Femur (tissue), 1 donor: ENCODE data around the gene AK4.
"Not testable (repeated sequence)": the region's sequence is repeated elsewhere in the genome, so short reads cannot be mapped to it uniquely, and the experiment has no call there.

Source experiments
- DNase-seq: peaks from one replicate; pipeline ENCODE4 v3.0.0-alpha.2; 2017

Gene AK4

GRCh38 chr1:65150583-65151263 lies 2.7 kb downstream of the AK4 start:
- DNase-seq = no peak

GRCh38 chr1:65151641-65152040 lies 3.6 kb downstream of the AK4 start:
- no peak for DNase-seq

GRCh38 chr1:65153635-65154034 lies 5.6 kb downstream of the AK4 start:
- DNase-seq = no peak

- DNase-seq = no peak
These were observed 9.0 kb downstream of the AK4 start for GRCh38 chr1:65156910-65157545.

DNA sequence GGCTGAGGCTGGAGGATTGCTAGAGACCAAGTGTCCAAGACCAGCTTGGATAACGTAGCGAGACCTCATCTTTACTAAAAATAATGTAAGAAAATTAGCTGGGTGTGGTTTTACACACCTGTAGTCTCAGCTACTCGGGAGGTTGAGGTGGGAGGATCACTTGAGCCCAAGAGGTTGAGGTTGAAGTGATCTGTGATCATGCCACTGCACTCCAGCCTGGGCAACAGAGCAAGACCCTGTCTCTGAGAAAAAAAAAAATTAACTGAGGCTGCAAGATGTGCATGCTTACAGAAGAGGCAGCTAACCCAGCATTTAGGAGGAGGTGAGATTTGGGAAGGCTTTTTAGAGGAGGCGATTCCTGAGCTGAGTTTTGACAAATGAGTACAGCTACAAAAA lies 9.5 kb downstream of the AK4 start:
- no peak for DNase-seq

GRCh38 chr1:65159291-65159688 lies 11.3 kb downstream of the AK4 start:
- not testable (repeated sequence) for DNase-seq

- DNase-seq = no peak
These were observed 12.0 kb downstream of the AK4 start for GRCh38 chr1:65159801-65160523.

DNA sequence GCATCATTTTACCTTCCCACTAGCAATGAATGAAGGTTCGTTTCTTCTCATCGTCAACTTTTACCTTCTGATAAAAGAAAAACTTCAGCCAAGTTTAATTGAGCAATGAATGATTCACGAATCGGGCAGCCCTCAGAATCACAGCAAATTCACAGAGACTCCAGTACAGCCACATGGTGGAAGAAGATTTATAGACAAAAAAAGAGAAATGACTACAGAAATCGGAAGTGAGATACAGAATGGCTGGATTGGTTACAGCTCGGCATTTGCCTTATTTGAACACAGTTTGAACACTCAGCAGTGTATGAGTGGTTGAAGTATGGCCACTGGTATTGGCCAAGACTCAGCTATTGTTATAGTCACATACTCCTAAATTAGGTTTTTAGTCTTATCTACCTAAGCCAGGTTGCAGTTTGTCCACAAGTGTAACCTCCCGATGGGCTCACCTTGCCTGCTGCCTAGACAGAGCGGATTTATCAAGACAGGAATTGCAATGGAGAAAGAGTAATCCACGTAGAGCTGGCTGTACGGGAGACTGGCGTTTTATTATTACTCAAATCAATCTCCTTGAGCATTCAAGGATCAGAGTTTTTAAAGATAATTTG lies 15.3 kb downstream of the AK4 start:
- no peak for DNase-seq

GRCh38 chr1:65164101-65164500 lies 16.1 kb downstream of the AK4 start:
- DNase-seq = not testable (repeated sequence)

DNA sequence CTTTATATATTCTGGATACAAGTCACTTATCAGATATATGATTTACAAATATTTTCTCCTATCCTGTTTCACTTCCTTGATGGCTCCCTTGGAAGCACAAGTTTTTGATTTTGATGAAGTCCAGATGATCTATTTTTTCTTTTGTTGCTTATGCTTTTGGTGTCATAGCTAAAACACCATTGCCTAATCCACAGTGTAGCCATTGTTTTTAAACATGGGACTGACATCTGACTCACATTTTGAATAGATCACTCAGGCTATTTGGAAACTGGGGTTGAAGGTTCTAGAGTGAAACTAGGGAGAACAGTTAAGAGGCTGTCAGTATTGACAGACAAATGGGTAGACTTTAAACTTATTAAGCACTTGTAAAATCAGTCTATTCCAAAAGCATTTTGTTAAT lies 16.6 kb downstream of the AK4 start:
- no peak for DNase-seq

DNA sequence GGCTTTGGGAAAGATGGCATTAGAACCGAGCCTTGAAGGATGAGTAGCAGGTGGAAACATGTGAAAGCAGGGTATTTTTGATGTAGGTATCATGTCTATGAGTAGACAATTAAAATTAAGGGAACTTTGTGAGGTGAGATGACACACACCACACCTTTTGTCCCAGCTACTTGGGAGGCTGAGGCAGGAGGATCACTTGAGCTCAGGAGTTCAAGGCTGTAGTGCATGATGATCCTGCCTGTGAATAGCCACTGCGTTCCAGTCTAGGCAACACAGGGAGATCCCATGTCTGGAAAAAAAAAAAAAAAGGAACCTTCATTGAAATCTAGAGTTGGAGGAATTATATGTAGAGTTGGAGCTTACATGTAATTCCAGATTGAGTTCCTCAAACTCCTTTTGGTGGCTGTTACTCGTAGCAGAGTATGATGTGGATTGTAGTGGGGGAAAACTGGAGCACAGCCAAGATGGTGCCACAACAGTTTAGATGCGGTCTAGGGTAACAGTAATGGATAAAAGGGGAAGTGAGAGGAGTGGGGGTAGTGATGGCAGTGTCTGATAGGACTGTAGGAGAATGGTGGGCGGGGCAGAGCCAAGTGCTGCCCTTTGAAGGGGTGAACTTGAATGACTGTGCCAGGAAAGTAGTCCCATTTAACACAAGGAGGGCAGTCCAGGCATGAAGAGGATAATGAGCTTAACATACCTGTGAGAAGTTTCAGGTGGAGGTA lies 17.4 kb downstream of the AK4 start:
- no peak for DNase-seq

- no peak for DNase-seq
These were observed 18.7 kb downstream of the AK4 start for GRCh38 chr1:65166572-65167305.

DNA sequence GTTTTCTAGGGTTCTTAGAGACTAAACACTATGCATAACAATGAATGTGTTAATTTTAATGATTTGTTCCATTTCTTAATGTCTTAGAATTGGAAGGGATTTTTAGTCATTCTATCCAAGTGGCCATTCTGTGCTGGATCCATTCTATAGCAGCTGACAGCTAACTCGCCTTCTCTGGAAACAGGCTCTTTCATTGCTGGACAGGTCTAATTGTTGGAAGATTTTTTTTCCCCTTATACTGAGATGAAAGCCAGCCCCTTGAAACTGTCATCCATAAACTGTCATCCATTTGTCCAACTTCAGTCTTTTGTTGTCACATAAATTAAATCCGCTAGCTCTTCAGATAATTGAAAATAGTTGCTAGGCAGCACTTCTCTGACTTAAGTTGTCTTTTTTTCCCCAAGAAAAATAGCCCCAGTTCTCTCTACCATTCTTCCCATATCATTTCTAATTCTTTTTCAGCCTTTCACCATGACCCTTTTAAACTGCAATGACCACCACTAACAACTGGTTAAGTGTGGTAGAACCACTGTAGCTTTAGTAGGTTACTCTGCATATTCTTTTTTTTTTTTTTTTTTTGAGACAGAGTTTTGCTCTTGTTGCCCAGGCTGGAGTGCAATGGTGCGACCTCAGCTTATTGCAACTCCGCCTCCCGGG lies 19.7 kb downstream of the AK4 start:
- DNase-seq = no peak

DNA sequence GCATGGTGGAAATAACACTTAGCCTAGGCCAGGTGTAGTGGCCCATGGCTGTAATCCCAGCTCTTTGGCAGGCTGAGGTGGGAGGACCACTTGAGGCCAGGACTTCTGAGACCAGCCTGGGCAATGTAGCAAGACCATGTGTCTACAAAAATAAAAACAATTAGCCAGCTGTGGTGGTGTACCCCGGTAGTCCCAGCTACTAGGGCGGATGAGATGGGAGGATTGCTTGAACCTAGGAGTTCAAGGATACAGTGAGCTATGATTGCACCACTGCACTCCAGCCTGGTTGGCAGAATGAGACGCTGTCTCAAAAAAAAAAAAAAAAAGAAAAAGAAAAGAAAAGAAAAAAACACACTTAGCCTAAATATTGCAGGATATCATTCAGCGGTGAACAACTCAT lies 20.9 kb downstream of the AK4 start:
- no peak for DNase-seq

GRCh38 chr1:65170511-65171142 lies 22.6 kb downstream of the AK4 start:
- DNase-seq = peak; percentile 75

DNA sequence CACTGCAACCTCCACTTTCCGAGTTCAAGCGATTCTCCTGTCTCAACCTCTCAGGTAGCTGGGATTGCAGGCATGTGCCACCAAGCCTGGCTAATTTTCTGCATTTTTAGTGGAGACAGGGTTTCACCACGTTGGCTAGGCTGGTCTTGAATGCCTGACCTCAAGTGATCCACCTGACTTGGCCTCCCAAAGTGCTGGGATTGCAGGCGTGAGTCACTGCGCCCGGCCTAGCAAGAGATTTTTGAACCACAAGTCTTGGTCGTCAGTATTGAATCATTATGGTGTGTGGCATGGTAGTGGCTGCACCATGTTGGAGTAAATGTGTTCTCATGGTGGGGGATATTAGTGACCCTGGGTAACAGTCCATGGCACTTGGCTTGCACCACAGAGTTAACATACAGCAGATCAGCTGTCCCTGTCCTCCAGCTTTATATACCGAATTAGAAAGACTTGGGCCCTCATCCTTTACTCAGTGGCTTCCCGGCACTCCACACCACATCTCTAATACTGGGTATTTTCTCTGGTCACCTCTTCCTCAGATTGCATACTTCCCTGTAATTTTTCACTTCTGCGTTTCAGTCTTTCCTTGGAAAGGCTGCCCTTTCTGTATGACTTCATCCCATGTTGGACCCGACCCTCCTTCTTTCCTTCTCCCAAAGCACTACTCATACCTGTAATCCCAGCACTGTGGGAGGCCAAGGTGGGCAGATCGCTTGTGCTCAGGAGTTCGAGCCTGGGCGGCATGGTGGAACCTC lies 25.1 kb downstream of the AK4 start:
- DNase-seq = no peak

DNA sequence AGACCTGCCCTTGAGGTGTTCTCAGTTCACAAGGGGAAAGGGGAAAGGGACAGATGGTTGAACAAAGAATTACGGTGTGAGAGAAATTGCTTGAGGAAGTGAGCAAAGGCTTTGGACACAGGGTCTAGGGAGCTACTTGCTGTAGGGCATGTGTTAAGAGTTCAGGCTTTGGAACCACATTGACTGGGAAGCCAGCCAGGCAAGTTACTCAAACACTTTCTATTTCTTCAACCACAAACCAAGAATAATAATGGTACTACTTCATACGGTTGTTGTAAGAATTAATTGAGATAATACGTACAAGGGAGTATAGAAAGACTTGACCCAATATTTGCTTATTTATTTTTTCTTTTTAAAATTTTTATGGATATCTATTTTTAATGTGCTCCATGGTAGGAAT lies 26.6 kb downstream of the AK4 start:
- peak; percentile 76 for DNase-seq

DNA sequence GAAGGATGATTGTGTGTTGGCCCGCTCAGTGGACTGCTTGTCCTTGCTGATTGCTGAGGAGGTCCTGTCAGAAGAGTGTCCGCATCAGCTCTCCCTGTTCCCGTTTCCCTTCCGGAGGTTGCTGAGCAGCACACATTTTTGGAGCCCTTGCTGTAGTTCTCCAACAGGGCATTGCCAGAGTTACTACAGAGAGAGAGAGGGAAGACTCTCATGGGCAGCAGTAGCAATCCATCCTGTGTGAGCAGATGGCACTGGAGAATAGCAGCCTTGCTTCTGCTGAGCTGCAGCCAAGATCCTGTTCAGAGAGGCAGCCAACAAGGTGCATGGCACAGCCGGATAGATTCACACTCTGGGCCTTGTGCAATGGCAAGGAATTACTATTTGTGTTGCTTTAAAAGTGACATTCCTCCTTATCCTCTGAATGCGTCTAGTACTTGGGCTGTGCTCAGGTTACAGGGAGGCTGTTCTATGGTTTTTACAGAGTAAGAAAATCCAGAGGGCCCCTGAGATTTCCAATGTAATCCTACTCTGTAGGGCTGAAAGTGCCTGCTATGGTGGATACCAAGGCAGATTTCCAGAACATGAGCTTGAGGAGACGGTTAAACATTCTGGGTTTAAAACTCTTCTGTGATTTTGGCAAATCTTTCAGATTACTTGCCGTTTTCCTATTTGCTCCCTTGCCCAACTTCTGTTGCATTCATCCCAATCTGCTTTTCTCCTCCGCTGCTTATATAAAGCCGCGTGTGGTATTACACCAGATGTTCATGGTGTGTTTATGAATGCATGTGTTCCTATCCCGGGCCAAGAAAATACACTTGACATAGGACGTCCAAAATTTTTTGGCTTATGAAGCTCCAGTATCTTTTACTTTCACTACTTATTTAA lies 27.4 kb downstream of the AK4 start:
- peak; percentile 48 for DNase-seq

GRCh38 chr1:65176056-65176450 lies 28.1 kb downstream of the AK4 start:
- no peak for DNase-seq
